Measurements from ENCODE around the gene PTPRO.

PTPRO gene

GRCh38 chr12:15393995-15394394 lies 71.7 kb downstream of the PTPRO start:
- no peak for DNase-seq (ENCODE audit: extremely low spot score)
- POLR2A ChIA-PET: no interaction called here
- no peak for TF ChIP-seq CTCF (IDR thresholded peaks at IDR 0.05; ENCODE audit: control extremely low read depth, extremely low read depth, low read depth, missing control alignments)

GRCh38 chr12:15404485-15404884 lies 82.2 kb downstream of the PTPRO start:
- ChIA-PET CTCF (no interaction called here), POLR2A (no interaction called here)
- DNase-seq (ENCODE audit: extremely low spot score): no peak
- TF ChIP-seq CTCF (IDR thresholded peaks at IDR 0.05; ENCODE audit: control extremely low read depth, extremely low read depth, low read depth, missing control alignments): no peak

More at GRCh38 chr12:15393995-15394394, 71.7 kb downstream of the PTPRO start:
- CTCF ChIA-PET: no interaction called here

- ChIA-PET CTCF (interaction anchor here (1.0 kb wide), 1 partner anchor 37 kb away, joined by 3 read pairs; no protein-coding TSS in a partner anchor), POLR2A (no interaction called here)
- DNase-seq (ENCODE audit: extremely low spot score): no peak
- TF ChIP-seq CTCF (IDR thresholded peaks at IDR 0.05; ENCODE audit: control extremely low read depth, extremely low read depth, low read depth, missing control alignments): no peak
These were observed 83.3 kb downstream of the PTPRO start for GRCh38 chr12:15405606-15406005.

GRCh38 chr12:15407025-15407424 lies 84.7 kb downstream of the PTPRO start:
- no peak for TF ChIP-seq CTCF (IDR thresholded peaks at IDR 0.05; ENCODE audit: control extremely low read depth, extremely low read depth, low read depth, missing control alignments)
- no peak for DNase-seq (ENCODE audit: extremely low spot score)
- ChIA-PET CTCF (no interaction called here), POLR2A (no interaction called here)

GRCh38 chr12:15411842-15412241 lies 89.5 kb downstream of the PTPRO start:
- no peak for TF ChIP-seq CTCF (IDR thresholded peaks at IDR 0.05; ENCODE audit: control extremely low read depth, extremely low read depth, low read depth, missing control alignments)
- ChIA-PET POLR2A (no interaction called here), CTCF (no interaction called here)
- no peak for DNase-seq (ENCODE audit: extremely low spot score)

- CTCF ChIA-PET: interaction anchor here (1.0 kb wide), 1 partner anchor 19 kb away, joined by 3 read pairs; no protein-coding TSS in a partner anchor
- POLR2A ChIA-PET: no interaction called here
- no peak for DNase-seq (ENCODE audit: extremely low spot score)
- no peak for TF ChIP-seq CTCF (IDR thresholded peaks at IDR 0.05; ENCODE audit: control extremely low read depth, extremely low read depth, low read depth, missing control alignments)
These were observed 95.4 kb downstream of the PTPRO start for GRCh38 chr12:15417691-15418090.

- ChIA-PET CTCF (interaction anchor here (2.2 kb wide), 1 partner anchor 9 kb away, joined by 7 read pairs; no protein-coding TSS in a partner anchor), POLR2A (no interaction called here)
- TF ChIP-seq CTCF (IDR thresholded peaks at IDR 0.05; ENCODE audit: control extremely low read depth, extremely low read depth, low read depth, missing control alignments): no peak
- DNase-seq (ENCODE audit: extremely low spot score): no peak
These were observed 101.3 kb downstream of the PTPRO start for GRCh38 chr12:15423629-15424028.

Measured in GM10248 (cell line).